ENCODE measurements around the gene CTF1. TPM values are rescaled to one million over a fixed set of nuclear protein-coding genes. Genes with fewer than 3 reads are reported as not detected.

Gene CTF1
- total and polyA plus RNA-seq, 7 experiments from 2014 or later = 0.17 to 0.54 (median 0.40) TPM; not detected in 3

DNA sequence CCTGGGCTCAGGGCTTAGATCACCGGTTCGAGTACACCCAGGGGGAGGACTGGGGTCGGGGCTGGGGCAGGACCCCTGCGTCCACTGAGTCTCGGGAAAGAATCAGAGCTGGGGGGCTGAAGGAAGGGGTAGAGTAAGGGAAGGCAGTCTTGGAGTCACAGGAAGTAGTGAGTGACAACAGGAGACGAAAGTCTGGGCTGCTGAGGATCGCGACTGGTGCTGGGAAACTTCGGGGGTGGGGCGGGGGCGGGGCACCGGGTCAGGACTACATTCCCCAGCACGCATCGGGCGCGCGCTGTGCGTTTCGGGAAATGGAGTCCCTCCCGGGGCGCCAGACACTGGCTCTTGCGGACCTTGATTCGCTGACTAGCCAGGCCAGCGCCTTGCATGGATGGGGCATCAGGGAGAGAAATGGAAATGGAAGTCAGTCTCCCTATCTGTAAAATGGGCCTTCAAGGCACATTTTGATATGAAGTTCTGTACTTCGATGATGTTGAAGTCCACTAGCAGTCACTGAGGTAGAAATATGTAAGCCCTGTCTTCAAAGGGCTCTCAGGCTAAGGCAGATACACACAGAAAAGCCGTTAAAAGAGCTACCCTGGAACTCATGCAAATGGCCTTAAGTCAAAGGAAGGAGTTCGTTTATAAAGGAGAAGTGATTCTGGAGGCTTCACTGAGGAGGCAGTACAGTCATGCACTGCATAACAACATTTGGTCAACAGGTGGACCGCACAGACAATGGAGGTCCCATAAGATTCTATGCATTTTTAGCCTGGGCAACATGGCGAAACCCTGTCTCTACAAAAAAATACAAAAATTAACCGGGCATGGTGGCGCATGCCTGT lies 697 bp downstream of the CTF1 start:
- no peaks in the 10 kb centered on the region for H3K36me3 ChIP-seq (ENCODE audit: control insufficient read depth in 2 of 3, insufficient read depth in 3 of 3, low read length in 3 of 3)
- peak; percentile 74 for ATAC-seq
- POLR2A ChIA-PET = interaction anchor here (0.6 to 4.6 kb wide), 6 partner anchors 22 to 607 kb away, joined by 3 to 33 read pairs (median 4); partner anchors contain the start of genes ARMC5 and STX4
- no peak overlapping the region for H3K4me3 ChIP-seq (ENCODE audit: low read length)
- no peaks in the 10 kb centered on the region for H3K27me3 Mint-ChIP-seq
- peaks cover 32 to 59% (median 51%) of the 10 kb centered on the region in 7 donors for H3K4me1 Mint-ChIP-seq
- peaks cover 31 to 44% of the 10 kb centered on the region in 2 donors for H3K4me1 ChIP-seq (ENCODE audit: control insufficient read depth in 2 of 2, insufficient read depth in 2 of 2, low read length in 2 of 2)
- H3K9me3 Mint-ChIP-seq = no peaks in the 10 kb centered on the region
- CTCF ChIA-PET = interaction anchor here (1.5 kb wide), 1 partner anchor 24 kb away, joined by 4 read pairs; no protein-coding TSS in a partner anchor
- peak overlapping the region; percentile 68 to 92 (median 84) for H3K27ac Mint-ChIP-seq
- H3K4me3 Mint-ChIP-seq = peak overlapping the region; percentile 49 to 86 (median 74)
- H3K9me3 ChIP-seq (ENCODE audit: control insufficient read depth in 2 of 3, low read length in 3 of 3) = no peaks in the 10 kb centered on the region
- H3K27ac ChIP-seq (ENCODE audit: low read depth, low read length) = peak overlapping the region; percentile 60
- no peaks in the 10 kb centered on the region for H3K27me3 ChIP-seq (ENCODE audit: control insufficient read depth in 2 of 2, insufficient read depth in 2 of 2, low read length in 2 of 2)
- DNase-seq = peak in 8 of 9 donors; percentile 59 to 77 (median 68)
- intact Hi-C loops (cut with micrococcal nuclease) = loop anchor here (1.0 to 5.0 kb wide), 7 partner anchors 22 to 136 kb away; partner anchors contain the start of genes CFAP119 (in 1 of the 2), FBXL19 (in 1 of the 2), RNF40 (in 1 of the 2) and SETD1A (in 1 of the 2)
- H3K36me3 Mint-ChIP-seq = peaks cover 0 to 3% (median 0%) of the 10 kb centered on the region in 5 donors

DNA sequence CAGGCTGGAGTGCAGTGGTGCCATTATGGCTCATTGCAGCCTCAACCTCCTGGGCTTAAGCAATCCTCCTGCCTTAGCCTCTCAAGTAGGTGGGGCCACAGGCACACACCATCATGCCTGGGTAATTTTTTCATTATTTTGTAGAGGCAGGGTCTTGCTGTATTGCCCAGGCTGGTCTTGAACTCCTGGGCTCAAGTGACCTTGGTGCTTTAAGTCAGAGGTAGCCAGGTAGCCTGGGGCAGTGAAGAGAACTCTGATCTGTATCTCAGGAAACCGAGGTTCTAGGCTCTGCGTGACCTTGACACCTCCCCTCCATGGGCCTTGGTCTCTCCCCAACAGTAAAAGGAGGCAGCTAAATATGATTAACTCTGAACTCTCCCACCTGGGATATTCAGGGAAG lies 3.4 kb downstream of the CTF1 start:
- peaks cover 0 to 4% (median 0%) of the 10 kb centered on the region in 5 donors for H3K36me3 Mint-ChIP-seq
- Histone ChIP-seq H3K27ac (ENCODE audit: low read depth, low read length) (no peak overlapping the region), H3K9me3 (ENCODE audit: control insufficient read depth in 2 of 3, low read length in 3 of 3) (peaks cover 0 to 3% (median 0%) of the 10 kb centered on the region in 3 experiments), H3K36me3 (ENCODE audit: control insufficient read depth in 2 of 3, insufficient read depth in 3 of 3, low read length in 3 of 3) (no peaks in the 10 kb centered on the region), H3K4me1 (ENCODE audit: control insufficient read depth in 2 of 2, insufficient read depth in 2 of 2, low read length in 2 of 2) (peaks cover 33 to 53% of the 10 kb centered on the region in 2 donors), H3K27me3 (ENCODE audit: control insufficient read depth in 2 of 2, insufficient read depth in 2 of 2, low read length in 2 of 2) (no peaks in the 10 kb centered on the region), H3K4me3 (ENCODE audit: low read length) (no peak overlapping the region)
- peaks cover 34 to 60% (median 50%) of the 10 kb centered on the region in 7 donors for H3K4me1 Mint-ChIP-seq
- ChIA-PET POLR2A (interaction anchor here (3.3 to 4.3 kb wide), 2 partner anchors 24 to 55 kb away, joined by 25 to 67 read pairs; no protein-coding TSS in a partner anchor), CTCF (interaction anchor here (3.8 to 4.1 kb wide), 2 partner anchors 26 to 55 kb away, joined by 23 to 54 read pairs; no protein-coding TSS in a partner anchor)
- H3K4me3 Mint-ChIP-seq = no peak overlapping the region
- DNase-seq = no peak
- H3K27ac Mint-ChIP-seq = peak overlapping the region in 1 of 9 donors; percentile 77
- no peak for ATAC-seq
- no peaks in the 10 kb centered on the region for H3K27me3 Mint-ChIP-seq
- peaks cover 0 to 5% (median 0%) of the 10 kb centered on the region in 11 donors for H3K9me3 Mint-ChIP-seq
- intact Hi-C loops (cut with micrococcal nuclease) = loop anchor here (5.0 kb wide), 2 partner anchors 37 to 137 kb away; partner anchors contain the start of genes CFAP119 (in 2 of the 2) and RNF40 (in 2 of the 2)

DNA sequence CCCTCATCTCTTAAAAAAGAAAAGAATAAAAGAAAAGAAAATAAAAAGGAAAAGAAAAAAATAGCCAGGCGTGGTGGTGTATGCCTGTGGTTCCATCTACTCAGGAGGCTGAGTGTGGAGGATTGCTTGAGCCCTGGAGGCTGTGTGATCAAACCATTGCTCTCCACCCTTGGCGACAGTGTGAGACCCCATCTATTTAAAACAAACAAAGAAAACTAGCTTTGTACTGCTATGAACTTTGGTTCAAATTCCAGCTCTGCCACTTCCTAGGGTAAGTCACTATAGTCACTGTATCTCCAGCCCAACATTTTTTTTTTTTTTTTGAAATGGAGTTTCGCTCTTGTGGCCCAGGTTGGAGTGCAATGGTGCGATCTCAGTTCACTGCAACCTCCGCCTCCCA lies 4.2 kb downstream of the CTF1 start:
- Histone ChIP-seq H3K27me3 (ENCODE audit: control insufficient read depth in 2 of 2, insufficient read depth in 2 of 2, low read length in 2 of 2) (no peaks in the 10 kb centered on the region), H3K9me3 (ENCODE audit: control insufficient read depth in 2 of 3, low read length in 3 of 3) (peaks cover 0 to 3% (median 0%) of the 10 kb centered on the region in 3 experiments), H3K4me3 (ENCODE audit: low read length) (no peak overlapping the region), H3K36me3 (ENCODE audit: control insufficient read depth in 2 of 3, insufficient read depth in 3 of 3, low read length in 3 of 3) (no peaks in the 10 kb centered on the region), H3K27ac (ENCODE audit: low read depth, low read length) (no peak overlapping the region), H3K4me1 (ENCODE audit: control insufficient read depth in 2 of 2, insufficient read depth in 2 of 2, low read length in 2 of 2) (peaks cover 32 to 51% of the 10 kb centered on the region in 2 donors)
- peaks cover 0 to 4% (median 0%) of the 10 kb centered on the region in 5 donors for H3K36me3 Mint-ChIP-seq
- DNase-seq = no peak
- peak overlapping the region in 4 of 10 donors; percentile 65 to 87 (median 74) for H3K4me3 Mint-ChIP-seq
- intact Hi-C loops (cut with micrococcal nuclease) = loop anchor here in 1 of 2 donors (5.0 kb wide), 1 partner anchor 138 kb away; the partner anchor contains the start of genes CFAP119 and RNF40
- peaks cover 31 to 52% (median 42%) of the 10 kb centered on the region in 7 donors for H3K4me1 Mint-ChIP-seq
- peak overlapping the region in 3 of 9 donors; percentile 67 to 80 (median 77) for H3K27ac Mint-ChIP-seq
- peaks cover 0 to 5% (median 0%) of the 10 kb centered on the region in 11 donors for H3K9me3 Mint-ChIP-seq
- CTCF ChIA-PET = interaction anchor here (0.7 to 4.1 kb wide), 5 partner anchors 27 to 1209 kb away, joined by 3 to 54 read pairs (median 4); no protein-coding TSS in a partner anchor
- no peak for ATAC-seq
- no peaks in the 10 kb centered on the region for H3K27me3 Mint-ChIP-seq
- POLR2A ChIA-PET = interaction anchor here (0.6 to 4.3 kb wide), 9 partner anchors 8 to 339 kb away, joined by 3 to 67 read pairs (median 5); partner anchors contain the start of genes BCL7C, FUS and ZNF689

DNA sequence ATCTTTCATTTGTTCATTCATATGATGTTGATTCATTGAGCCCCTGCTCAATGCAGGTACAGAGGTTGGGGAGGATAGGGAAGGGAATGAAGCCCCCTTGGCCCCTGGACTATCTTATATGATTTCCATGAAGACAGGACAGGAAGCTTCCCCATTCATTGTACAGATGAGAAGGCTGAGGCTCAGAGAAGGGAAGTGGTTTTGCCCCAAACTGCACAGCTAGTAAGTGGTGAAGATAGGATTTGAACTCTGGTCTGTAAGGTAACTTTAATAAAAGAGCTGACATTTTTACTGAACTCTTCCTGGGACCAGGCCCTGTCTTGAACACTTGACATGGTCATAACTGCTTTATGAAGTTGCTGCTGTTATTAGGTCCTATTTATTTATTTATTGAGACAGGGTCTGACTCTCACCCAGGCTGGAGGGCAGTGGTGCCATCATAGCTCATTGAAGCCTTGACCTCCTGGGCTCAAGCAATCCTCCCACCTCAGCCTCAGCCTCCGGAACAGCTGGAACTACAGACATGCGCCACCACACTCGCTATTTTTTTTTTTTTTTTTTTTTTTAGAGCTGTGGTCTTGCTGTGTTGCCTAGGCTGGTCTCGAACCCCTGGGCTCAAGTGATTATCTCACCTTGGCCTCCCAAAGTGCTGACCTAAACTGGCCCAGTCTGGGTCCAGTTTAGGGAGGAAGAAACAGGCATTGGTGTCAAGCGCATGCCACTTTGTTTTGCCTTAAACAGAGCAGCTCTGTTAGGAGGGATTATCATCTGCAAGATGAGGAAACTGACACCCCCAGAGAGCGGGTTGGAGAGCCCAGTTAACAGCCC lies 5.0 kb downstream of the CTF1 start:
- ATAC-seq (no peak), DNase-seq (no peak)
- Mint-ChIP-seq H3K27me3 (no peaks in the 10 kb centered on the region), H3K4me1 (peaks cover 25 to 45% (median 36%) of the 10 kb centered on the region in 7 donors), H3K36me3 (peaks cover 0 to 4% (median 0%) of the 10 kb centered on the region in 5 donors), H3K27ac (peak overlapping the region; percentile 28 to 80 (median 76)), H3K4me3 (peak overlapping the region; percentile 62 to 87 (median 74)), H3K9me3 (peaks cover 0 to 5% (median 0%) of the 10 kb centered on the region in 11 donors)
- peak overlapping the region; percentile 61 for H3K4me3 ChIP-seq (ENCODE audit: low read length)
- H3K4me1 ChIP-seq (ENCODE audit: control insufficient read depth in 2 of 2, insufficient read depth in 2 of 2, low read length in 2 of 2) = peaks cover 26 to 43% of the 10 kb centered on the region in 2 donors
- intact Hi-C loops (cut with micrococcal nuclease) = loop anchor here (1.0 to 5.0 kb wide), 6 partner anchors 8 to 139 kb away; partner anchors contain the start of genes CFAP119 (in 1 of the 2) and RNF40 (in 1 of the 2)
- peaks cover 0 to 3% (median 0%) of the 10 kb centered on the region in 3 experiments for H3K9me3 ChIP-seq (ENCODE audit: control insufficient read depth in 2 of 3, low read length in 3 of 3)
- POLR2A ChIA-PET = interaction anchor here (0.6 to 4.3 kb wide), 19 partner anchors 9 to 559 kb away, joined by 3 to 67 read pairs (median 5); partner anchors contain the start of genes ARMC5, BCL7C, FUS and ZNF646
- CTCF ChIA-PET = interaction anchor here (0.6 to 4.1 kb wide), 12 partner anchors 9 to 1209 kb away, joined by 3 to 54 read pairs (median 4); partner anchors contain the start of gene ZNF764
- H3K27ac ChIP-seq (ENCODE audit: low read depth, low read length) = peak overlapping the region; percentile 59
- H3K36me3 ChIP-seq (ENCODE audit: control insufficient read depth in 2 of 3, insufficient read depth in 3 of 3, low read length in 3 of 3) = no peaks in the 10 kb centered on the region
- no peaks in the 10 kb centered on the region for H3K27me3 ChIP-seq (ENCODE audit: control insufficient read depth in 2 of 2, insufficient read depth in 2 of 2, low read length in 2 of 2)

DNA sequence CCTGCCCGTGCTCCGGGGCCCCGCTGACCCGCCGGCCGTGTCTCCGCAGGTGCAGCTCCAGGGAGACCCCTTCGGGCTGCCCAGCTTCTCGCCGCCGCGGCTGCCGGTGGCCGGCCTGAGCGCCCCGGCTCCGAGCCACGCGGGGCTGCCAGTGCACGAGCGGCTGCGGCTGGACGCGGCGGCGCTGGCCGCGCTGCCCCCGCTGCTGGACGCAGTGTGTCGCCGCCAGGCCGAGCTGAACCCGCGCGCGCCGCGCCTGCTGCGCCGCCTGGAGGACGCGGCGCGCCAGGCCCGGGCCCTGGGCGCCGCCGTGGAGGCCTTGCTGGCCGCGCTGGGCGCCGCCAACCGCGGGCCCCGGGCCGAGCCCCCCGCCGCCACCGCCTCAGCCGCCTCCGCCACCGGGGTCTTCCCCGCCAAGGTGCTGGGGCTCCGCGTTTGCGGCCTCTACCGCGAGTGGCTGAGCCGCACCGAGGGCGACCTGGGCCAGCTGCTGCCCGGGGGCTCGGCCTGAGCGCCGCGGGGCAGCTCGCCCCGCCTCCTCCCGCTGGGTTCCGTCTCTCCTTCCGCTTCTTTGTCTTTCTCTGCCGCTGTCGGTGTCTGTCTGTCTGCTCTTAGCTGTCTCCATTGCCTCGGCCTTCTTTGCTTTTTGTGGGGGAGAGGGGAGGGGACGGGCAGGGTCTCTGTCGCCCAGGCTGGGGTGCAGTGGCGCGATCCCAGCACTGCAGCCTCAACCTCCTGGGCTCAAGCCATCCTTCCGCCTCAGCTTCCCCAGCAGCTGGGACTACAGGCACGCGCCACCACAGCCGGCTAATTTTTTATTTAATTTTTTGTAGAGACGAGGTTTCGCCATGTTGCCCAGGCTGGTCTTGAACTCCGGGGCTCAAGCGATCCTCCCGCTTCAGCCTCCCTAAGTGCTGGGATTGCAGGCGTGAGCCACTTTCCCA lies 5.9 kb downstream of the CTF1 start:
- Histone ChIP-seq H3K4me1 (ENCODE audit: control insufficient read depth in 2 of 2, insufficient read depth in 2 of 2, low read length in 2 of 2) (peaks cover 26 to 35% of the 10 kb centered on the region in 2 donors), H3K4me3 (ENCODE audit: low read length) (peak overlapping the region; percentile 65), H3K27me3 (ENCODE audit: control insufficient read depth in 2 of 2, insufficient read depth in 2 of 2, low read length in 2 of 2) (no peaks in the 10 kb centered on the region), H3K9me3 (ENCODE audit: control insufficient read depth in 2 of 3, low read length in 3 of 3) (peaks cover 0 to 3% (median 0%) of the 10 kb centered on the region in 3 experiments), H3K36me3 (ENCODE audit: control insufficient read depth in 2 of 3, insufficient read depth in 3 of 3, low read length in 3 of 3) (no peaks in the 10 kb centered on the region), H3K27ac (ENCODE audit: low read depth, low read length) (peak overlapping the region; percentile 80)
- Mint-ChIP-seq H3K4me1 (peaks cover 18 to 43% (median 32%) of the 10 kb centered on the region in 7 donors), H3K9me3 (peaks cover 0 to 5% (median 0%) of the 10 kb centered on the region in 11 donors), H3K36me3 (peaks cover 0 to 4% (median 0%) of the 10 kb centered on the region in 5 donors), H3K4me3 (peak overlapping the region; percentile 91 to 99 (median 96)), H3K27ac (peak overlapping the region; percentile 90 to 99 (median 98)), H3K27me3 (no peaks in the 10 kb centered on the region)
- intact Hi-C loops (cut with micrococcal nuclease) = loop anchor here (1.0 to 5.0 kb wide), 6 partner anchors 9 to 140 kb away; partner anchors contain the start of genes CFAP119 (in 1 of the 2) and RNF40 (in 1 of the 2)
- CTCF ChIA-PET = interaction anchor here (0.5 to 4.1 kb wide), 11 partner anchors 9 to 1244 kb away, joined by 3 to 54 read pairs (median 4); partner anchors contain the start of gene ZNF843
- ATAC-seq (peak; percentile 92), DNase-seq (peak in 8 of 9 donors; percentile 38 to 76 (median 61))
- POLR2A ChIA-PET = interaction anchor here (0.6 to 4.3 kb wide), 18 partner anchors 10 to 558 kb away, joined by 3 to 67 read pairs (median 5); partner anchors contain the start of genes ARMC5, BCL7C, ZNF646 and ZNF668

Data from naive thymus-derived CD4-positive, alpha-beta T cell (primary cell).